HG03469 (cell line): ENCODE data around the gene PCDHGC5.

Experiments
- ATAC-seq: cut with Tn5 transposase; IDR thresholded peaks from one replicate; pipeline ENCODE4 v1.9.1; 2021; ENCODE audit warnings: mild to moderate bottlenecking, moderate library complexity, moderate number of reproducible peaks; ENCODE audit not compliant: unreplicated experiment

PCDHGC5 gene

GRCh38 chr5:141490271-141490670 lies 1.4 kb downstream of the PCDHGC5 start:
- ATAC-seq = no peak

GRCh38 chr5:141490771-141491170 lies 1.9 kb downstream of the PCDHGC5 start:
- no peak for ATAC-seq

GRCh38 chr5:141491323-141492167 lies 2.7 kb downstream of the PCDHGC5 start:
- ATAC-seq = no peak

DNA sequence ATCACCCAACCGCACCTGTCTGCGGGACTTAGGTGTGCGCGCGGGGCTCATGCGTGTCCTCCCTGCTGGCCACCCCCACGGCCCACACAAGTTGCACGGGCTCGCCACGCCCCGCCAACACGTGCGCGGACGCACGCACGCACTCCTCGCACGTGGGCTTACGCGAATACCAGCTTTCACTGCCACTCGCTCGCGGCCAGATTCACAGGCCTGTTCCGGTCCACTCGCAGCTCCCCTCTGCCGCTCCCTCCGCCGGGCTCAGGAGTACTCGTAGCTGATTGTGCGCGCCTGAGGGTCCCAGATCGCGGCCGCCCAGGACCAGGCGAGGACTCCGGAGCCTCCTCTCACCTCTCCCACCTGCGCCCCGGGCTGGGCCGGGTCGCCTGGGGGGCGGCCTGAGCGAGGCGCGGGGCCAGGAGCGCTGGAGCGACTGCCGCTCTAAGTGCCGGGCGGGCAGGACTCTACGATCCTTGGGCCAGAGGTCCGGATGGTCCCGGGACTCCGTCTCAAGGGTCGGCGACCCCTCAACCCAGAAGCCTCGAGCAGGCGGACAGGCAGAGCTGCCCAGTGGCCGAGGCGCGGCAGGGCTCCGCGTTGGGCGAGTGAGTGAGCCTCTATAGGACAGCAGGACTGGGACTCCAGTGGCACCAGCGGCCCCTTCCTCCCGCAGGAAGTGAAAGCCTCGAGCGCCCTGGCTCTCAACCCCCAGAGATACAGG lies 3.4 kb downstream of the PCDHGC5 start:
- no peak for ATAC-seq

DNA sequence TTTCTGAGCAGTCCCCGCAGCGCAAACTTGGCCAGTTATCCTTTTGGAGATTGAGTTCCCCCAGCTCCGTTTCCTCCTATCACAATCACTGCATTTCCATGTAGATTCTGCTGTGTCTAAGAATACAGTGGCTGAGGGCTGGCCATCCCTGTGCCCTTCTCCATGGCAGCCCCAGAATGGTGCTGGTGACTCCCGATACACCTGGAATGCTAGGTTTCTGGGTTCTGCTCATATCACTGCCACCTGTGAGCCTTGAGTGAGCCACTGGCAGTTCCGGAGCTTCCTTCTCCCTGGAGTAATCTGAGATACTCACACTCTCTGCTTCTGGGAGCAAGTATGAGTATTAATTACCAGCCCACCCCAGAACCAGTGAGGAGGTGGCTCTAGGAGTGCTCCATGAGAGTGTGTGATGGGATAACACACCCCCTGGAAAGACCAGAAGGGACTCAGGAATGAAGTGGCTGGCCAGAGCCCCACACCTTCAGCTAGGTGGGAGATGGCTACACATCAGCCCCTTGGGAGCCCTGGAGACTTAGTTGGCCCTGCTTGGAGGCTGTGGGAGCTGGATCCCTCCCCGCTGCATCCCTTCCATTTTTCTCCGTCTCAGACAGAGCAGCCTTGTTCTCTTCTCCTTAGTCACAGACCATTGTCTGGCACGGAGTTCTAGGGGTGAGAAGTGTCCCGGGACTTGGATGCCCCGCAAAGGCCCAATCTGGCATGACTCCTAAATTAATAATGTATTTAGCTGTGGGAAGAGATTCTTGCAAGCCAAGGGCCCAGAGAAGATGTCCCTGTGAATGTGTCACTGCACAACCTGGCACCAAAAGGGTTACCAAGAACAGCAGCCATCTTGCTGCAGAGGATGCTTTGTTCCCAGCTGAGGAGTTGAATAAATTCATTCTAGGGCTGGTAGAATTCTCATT lies 4.9 kb downstream of the PCDHGC5 start:
- ATAC-seq = no peak

DNA sequence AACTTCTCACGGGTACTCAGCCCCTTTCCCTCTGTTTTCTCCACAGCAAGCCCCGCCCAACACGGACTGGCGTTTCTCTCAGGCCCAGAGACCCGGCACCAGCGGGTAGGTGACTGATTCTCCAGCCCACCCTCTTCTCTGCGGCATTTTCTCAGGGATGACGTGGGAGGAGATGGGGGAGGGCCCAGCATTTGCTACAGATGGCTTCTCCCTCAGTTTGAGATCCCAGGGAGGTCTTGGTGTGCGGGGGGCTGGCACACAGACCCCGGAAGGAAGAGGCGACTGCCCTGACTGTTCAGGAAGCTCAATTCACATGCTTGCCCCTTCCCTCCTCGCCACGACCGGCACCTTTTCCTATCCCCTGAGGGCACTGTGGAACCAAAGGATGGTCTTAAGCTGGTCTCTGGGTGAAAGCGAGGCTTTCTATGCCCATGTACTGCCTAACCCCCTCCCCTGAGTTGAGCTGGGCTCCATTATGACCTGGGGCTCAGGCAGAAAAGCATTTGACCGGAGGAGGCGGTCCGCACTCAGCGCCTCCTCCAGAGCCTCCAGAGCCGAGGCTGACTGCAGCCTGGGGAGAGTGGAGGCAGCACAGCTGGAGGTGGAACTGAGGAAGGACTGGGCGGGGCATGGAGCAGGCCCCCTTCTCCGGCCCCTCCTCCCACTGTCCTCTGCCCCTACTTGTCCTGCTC lies 6.0 kb downstream of the PCDHGC5 start:
- no peak for ATAC-seq

GRCh38 chr5:141495453-141495811 lies 6.6 kb downstream of the PCDHGC5 start:
- ATAC-seq = no peak

GRCh38 chr5:141496038-141496437 lies 7.2 kb downstream of the PCDHGC5 start:
- ATAC-seq = no peak

- ATAC-seq = no peak
These were observed 12.9 kb downstream of the PCDHGC5 start for GRCh38 chr5:141501761-141502160.

DNA sequence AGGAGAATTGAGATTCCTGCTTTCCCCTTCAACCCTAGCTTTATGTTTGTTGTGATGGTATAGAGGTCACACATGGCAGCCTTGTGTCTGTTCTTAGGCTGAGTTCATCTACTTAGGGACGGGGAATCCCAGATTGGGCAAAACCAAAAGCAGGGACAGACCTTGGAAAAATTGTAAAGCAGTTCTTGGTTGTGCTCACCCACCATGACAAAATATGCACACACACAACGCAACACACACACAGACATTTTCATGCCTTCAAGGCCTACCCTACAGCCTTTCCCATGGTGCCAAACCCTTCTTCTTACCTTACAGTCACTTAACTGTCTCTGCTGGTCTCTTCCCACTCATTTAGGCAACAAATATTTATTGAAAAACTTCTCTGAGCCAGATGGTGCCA lies 14.8 kb downstream of the PCDHGC5 start:
- no peak for ATAC-seq

GRCh38 chr5:141504216-141504615 lies 15.3 kb downstream of the PCDHGC5 start:
- ATAC-seq = no peak

DNA sequence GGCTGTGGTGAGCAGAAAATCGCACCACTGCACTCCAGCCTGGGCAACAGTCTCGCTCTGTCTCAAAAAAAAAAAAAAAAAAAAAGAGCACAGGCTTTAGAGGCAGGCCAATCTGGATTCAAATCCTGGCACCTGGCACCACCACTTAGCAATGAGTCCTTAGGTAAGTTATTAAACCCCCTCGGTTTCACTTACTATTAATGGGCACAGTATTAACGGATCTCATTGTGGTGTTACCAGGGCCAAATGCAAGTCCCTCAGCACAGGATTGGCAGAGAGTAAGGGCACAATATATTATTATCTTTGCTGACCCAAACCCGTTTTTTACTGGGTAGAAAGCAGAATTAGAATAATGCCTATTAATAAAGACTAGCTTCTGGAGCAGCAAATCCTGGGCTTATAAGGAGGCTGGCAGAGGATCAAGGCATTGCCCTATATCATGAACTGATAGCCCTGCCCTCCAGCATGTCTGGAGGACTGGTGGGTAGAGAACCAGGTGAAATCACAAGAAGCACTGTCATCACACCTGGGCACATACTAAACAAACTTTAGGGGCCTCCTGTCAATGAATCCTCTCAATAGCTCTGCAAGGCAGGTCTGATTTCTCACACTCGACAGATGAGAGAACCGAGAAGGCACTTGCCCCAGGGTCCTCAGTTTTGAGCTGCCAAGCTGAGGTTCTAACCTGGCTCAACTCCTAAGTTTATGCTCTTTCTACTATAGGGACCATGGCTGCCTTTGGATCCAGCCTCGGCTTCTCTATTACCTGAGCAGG lies 17.7 kb downstream of the PCDHGC5 start:
- ATAC-seq = no peak

- ATAC-seq = peak; percentile 31
These were observed 18.7 kb downstream of the PCDHGC5 start for GRCh38 chr5:141507387-141508091.

GRCh38 chr5:141508440-141508797 lies 19.5 kb downstream of the PCDHGC5 start:
- ATAC-seq = no peak

GRCh38 chr5:141508798-141509611 lies 20.1 kb downstream of the PCDHGC5 start:
- ATAC-seq = no peak

DNA sequence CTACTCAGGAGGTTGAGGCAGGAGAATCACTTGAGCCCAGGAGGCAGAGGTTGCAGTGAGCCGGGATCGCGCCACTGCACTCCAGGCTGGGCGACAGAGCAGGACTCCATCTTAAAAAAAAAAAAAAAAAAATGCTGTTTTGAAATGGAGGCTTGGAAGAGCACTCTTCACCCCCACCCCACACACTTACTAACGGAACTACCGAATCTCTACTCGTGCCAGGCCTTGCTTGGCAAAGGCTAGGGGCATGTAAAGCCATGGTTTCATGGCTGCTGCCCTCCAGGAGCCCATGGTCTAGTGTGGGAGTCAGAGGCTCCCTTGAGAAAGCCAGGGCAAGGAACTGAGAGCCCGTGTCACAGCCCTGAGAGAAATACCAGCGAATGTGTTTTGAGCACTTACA lies 21.3 kb downstream of the PCDHGC5 start:
- no peak for ATAC-seq

- ATAC-seq = peak; percentile 31
These were observed 22.1 kb downstream of the PCDHGC5 start for GRCh38 chr5:141510850-141511601.
